22Rv1 (cell line): Measurements from ENCODE around the gene FAT2.

Experiments
- CTCF ChIP-seq: fragments of 450-650 bp; IDR thresholded peaks from 2 replicates; pipeline ENCODE4 v1.5.1; 2017; ENCODE audit warnings: mild to moderate bottlenecking
- ZFX ChIP-seq: fragments of 450-650 bp; IDR thresholded peaks from 2 replicates; pipeline ENCODE4 v1.6.1; 2017; ENCODE audit warnings: antibody characterized with exemption, borderline replicate concordance

DNA sequence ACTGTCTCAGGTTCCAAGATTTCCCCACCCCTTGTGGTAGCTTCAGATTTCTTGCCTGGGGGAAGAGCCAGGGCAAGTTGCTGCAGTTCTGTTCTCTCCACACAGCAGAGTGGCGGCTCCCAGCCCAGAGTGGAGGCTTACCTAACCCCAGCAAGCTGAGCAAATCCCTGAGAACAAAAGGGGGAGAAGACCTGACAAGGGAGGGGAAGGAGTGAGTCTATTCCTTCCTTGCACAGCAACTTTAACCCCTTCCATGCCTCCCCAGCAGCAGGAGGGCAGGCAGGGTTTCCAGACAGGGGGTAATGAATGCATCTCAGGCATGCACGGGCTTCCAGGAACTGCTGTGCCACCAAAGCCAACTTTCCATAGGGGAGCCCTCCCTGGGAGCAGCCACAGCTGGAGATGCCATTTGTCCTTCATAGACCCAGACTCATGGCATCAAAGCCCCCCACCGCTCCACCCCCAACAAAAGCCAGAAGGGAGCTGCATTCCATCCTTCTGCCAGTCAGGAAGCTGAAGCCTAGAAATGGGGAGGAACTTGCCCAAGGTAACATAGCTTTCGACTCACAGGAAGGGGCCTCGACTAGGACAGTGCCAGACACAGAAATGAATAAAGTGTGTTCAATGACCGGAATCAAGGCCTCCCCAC lies 28.8 kb upstream of the FAT2 start:
- TF ChIP-seq CTCF (no peak), ZFX (no peak)
